Medulla oblongata (tissue), 1 donor: Measurements from ENCODE around the gene CRX.
"Not testable (repeated sequence)": the region's sequence is repeated elsewhere in the genome, so short reads cannot be mapped to it uniquely, and the experiment has no call there.

Source experiments
- DNase-seq: peaks from one replicate; pipeline ENCODE4 v3.0.0-alpha.2; 2015; ENCODE audit errors: extremely low spot score

Gene CRX

DNA sequence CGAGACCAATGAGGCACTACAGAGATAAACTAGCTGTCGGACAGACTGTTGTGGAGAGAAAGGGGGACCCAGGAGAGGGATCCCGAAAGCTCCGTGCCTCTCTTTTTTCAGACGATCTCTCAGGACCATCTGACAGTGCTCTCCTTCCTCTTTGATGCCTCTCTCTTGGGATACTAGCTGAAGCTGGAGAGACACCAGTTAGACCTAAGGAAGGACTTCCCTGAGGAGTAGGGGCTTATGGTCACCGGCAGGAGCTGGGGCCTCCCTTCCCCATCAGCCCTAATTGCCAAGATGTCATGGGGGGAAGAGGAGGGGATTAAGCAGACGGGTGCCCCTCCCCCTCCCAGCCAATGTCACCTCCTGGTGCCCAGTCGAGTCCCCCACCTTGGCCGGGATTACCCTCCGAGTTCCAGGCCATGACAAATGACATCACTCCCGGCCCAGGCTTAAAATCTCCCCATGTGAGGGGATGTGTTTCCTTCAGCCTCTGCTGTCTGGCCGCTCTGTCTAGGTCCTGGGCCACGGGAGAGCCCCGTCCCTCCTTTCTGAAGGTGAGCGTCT is at the start of gene CRX:
Gene CRX (plus strand): TSS at position 478 of the 561 bp plus-strand sequence. CDS start 12,507 bp downstream, outside the sequence.
- DNase-seq: no peak

DNA sequence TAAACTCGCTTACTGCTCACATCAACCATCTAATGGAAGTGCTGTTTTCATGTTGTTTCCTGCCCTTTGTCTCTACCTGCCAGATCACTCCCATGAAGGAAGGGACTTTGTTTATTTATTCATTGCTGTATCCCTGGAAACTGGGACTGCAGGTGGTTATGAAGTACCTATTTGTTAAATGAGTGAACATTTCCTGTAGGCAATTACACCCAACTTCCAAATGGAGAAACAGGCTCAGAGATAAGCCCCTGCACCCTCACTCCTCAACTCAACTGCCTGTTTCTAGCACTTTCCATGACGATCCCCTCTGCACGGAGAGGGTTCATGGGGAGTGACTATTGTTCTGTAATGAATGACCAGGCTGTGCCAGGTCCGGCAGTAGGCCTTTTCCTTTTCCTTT is 45.2 kb upstream of the CRX start:
- DNase-seq: peak; percentile 64

DNA sequence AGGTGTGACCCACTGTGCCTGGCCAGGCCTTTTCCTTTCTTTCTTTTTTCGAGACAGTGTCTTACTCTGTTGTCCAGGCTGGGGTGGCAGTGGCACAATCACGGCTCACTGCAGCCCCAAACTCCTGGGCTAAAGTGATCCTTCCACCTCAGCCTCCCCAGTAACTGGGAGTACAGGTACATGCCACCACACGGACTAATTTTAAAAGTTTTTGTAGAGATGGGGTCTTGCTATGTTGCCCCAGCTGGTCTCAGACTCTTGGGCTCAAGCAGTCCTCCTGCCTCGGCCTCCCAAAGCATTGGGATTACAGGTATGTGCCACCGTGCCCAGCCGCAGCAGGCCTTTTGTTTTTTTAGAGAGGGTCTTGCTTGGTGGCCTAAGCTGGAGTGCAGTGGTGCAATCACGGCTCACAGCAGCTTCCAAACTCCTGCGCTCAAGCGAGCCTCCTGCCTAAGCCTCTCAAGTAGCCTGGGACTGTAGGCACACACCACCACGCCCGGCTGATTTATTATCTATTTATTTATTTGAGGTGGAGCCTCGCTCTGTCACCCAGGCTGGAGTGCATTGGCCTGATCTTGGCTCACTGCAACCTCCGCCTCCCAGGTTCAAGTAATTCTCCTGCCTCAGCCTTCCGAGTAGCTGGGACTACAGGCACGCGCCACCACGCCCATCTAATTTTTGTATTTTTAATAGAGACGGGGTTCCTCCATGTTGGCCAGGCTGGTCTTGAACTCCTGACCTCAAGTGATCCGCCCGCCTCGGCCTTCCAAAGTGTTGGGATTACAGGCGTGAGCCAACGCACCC is 44.3 kb upstream of the CRX start:
- not testable (repeated sequence) for DNase-seq

DNA sequence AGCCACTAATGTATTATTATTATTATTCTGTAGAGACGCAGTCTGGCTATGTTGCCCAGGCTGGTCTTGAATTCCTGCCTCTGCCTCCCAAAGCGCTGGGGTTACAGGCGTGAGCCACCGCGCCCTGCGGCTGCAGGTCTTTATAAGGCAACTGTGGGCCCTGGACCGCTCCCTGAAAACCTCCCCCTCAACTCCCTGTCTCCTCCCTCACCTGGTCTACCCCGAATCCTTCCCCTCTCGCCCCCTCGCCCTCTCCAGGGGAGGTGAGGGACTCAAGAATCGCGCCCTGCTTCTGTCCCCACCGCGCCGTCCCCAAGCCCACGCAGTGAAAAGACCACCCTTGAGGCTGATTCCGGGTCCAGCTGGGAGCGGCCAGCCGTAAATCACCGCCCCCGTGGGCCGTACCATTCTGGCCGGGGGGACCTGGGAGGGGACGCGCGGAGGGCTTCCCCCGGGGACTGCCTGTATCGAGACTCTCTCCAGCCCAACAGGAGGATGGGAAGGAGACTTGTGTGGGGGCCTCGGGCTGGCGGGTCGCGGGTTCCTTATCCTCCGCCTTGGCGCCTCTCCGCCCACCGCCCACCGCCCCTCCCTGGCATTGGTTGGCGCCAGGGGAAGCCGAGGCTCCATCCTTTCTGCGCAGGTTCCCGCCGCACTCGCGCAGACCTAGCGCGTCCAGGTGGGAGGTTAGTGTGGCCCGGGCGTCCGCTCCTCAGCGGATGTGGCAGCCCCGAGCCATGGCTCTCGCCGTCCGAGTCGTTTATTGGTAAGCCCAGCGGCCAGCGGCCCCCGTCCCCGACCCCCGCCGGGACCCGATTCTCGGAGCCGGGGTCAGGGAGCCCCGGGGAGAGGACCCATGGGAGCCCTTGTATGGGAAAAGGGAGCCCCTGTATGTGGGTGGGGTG is 43.4 kb upstream of the CRX start, which contains the start of gene SELENOW:
Gene SELENOW (plus strand): TSS at position 655 of the 905 bp plus-strand sequence. CDS start 83 bp downstream, at position 738.
- DNase-seq: peak; percentile 86

DNA sequence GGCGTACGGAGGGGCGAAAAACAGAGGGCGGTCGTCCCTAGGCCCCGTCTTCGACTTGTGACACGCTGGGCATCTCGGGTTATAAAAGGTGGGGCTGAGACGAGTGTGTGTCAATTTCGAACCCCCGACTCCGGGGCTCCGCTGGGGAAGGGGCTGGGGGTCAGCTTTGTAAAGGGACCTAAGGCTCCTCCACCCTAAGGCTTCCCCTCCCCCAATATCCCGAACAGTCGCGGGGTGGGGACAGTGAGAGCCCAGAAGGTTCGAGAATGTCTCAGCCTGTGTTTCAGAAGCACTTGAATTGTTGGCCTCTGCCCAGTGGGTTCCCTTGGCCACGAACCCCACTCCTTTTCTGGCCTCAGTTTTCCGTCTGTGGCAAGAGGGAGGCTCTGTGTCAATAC is 42.8 kb upstream of the CRX start:
- DNase-seq: peak; percentile 77

- peak; percentile 40 for DNase-seq
Measured at GRCh38 chr19:47779524-47780214, 42.1 kb upstream of the CRX start.

GRCh38 chr19:47780215-47780551 is 41.6 kb upstream of the CRX start:
- no peak for DNase-seq

DNA sequence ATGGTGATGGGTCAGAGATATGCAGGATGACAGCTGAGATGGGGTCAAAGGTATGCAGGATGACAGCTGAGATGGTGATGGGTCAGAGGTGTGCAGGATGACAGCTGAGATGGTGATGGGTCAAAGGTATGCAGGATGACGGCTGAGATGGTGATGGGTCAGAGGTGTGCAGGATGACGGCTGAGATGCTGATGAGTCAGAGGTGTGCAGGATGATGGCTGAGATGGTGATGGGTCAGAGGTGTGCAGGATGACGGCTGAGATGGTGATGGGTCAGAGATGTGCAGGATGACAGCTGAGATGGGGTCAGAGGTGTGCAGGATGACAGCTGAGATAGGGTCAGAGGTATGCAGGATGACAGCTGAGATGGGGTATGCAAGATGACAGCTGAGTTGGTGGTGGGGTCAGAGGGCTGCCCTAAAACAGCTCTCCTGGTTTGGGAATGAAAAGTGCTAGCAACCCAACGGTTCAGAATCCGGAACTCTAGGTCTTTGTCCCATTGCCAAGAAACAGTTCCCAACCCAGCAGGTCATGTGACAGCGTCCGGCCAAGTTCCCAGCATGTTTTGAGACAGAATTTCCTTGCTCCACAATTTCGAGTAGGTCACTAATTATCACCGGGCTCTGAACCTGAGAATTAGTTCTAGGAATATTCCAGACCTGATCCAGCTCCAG is 40.0 kb upstream of the CRX start:
- DNase-seq: peak; percentile 89

GRCh38 chr19:47786566-47786965 is 35.2 kb upstream of the CRX start:
- DNase-seq: no peak

- not testable (repeated sequence) for DNase-seq
Measured at GRCh38 chr19:47787307-47787706, 34.4 kb upstream of the CRX start.

DNA sequence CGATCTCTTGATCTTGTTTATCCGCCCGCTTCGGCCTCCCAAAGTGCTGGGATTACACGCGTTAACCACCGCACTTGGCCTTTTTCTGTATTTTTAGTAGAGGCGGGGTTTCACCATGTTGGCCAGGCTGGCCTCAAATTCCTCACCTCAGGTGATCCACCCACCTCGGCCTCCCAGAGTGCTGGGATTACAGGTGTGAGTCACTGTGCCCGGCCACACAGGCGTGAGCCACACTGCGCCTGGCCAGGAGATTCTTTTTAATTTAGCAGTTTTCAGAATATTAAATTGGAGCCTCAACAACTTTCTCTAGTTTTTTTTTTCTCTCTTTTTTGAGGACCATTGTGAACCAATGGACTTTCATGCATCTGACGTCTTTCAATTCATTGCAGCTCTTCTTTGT is 31.9 kb upstream of the CRX start:
- not testable (repeated sequence) for DNase-seq

DNA sequence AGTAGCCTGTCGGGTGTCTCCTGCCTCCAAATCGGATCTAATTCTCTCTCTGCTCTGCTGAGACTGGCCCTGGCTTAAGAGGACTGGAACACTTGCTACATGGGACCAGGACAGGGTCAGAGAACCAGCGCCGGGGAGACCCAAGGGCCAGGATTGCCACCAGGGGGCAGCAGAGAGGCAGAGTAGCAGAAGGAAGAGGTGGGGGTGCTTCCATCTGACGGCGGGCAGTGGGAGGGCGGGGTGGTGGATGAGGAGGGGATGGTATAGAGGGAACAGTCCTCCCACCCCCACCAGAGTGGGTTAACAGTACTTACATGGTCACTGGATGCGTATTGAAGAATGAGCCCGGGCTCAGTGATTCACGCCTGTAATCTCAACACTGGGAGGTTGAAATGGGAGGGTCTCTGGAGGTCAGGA is 31.3 kb upstream of the CRX start:
- peak; percentile 72 for DNase-seq

DNA sequence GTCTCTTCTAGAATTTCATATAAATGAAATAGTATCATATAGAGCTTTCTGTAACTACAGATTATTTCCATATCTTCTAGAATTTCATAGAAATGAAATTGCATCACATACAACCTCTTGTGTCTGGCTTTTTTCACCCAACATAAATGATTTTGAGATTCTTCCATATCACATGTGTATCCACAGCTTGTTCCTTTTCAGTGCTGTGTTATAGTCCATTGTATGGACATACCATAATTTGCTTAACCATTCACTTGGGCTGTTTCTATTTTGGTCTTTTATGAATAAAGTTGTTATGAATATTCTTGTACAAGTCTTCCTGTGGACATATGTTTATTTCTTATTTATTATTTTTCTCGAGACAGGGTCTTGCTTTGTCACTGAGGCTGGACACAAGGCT is 29.1 kb upstream of the CRX start:
- no peak for DNase-seq

- DNase-seq: no peak
Measured at GRCh38 chr19:47794526-47794925, 27.2 kb upstream of the CRX start.

DNA sequence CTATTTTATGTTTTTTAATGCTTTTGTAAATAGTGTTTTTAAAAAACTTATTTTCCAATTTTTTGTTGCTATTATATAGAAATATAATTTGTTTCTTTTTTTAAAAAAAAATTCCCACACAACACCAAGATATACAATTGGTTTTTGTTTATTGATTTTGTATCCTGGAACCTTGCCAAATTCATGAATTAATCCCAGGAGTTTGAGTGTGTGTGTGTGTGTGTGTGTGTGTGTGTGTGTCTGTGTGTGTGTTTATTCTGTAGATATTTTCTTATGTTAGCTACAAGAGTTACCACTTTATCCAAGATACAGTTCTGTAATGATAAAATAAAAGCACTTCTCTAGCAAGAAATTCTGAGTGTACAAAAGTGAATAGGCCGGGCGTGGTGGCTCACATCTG is 25.0 kb upstream of the CRX start:
- DNase-seq: no peak

DNA sequence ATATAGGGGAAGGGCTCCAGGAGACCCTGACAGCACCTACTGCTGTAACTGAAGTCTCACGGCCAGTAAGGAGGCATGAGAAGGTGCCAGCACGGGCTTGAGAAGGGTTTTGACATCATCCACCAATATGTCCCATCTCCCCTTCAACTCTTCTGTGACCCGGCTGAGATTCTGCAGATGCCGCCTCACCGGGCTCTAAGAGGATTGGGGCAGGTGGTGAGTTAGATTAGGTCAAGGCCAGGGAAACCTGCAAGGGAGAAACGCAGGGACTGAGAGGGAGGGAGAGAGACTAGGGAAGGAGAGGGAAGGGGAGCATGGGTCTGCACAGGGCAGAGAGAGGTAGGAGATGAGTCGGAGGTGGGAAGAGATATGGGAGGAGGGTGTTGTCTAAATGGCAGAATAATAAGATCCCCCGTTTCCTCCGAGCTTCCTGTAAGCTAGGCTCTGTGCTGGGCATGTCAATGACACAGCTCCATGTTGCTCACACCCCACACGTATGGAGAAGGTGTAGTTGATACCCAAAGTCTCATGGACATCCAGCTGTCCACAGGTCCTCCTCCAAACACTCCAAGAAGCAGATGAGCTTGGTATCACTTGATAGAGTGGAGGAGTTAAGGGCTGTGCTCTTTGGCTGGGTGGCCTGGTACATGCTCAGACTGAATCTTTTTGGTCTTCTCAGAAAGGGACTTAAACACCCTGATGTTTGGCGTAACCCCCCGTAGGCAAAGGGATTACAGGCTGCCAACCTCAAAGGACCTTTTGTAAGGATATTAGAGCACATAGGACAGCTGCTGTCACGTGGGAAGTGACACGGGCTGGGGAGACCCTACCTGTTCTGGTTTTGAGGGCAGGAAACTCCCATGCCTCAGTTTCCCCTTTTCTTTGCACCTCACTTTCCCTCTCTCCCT is 23.5 kb upstream of the CRX start:
- no peak for DNase-seq

DNA sequence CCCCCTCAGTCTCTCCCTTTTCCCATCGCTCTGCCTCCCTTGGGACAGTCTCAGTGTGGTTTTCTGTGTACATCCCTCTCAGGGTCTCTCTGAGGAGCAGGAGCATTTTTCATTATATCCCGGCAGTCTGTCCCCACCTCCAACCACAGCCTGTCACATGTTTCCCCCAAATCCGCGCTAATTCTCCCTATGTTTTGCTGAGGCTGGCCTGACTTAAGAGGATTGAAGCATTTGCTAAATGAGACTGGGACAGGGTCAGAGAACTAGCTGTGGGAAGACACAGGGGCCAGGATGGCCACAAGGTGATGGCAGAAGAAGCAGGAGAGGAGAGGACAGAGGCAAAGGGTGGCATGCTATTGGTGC is 22.9 kb upstream of the CRX start:
- DNase-seq: no peak

DNA sequence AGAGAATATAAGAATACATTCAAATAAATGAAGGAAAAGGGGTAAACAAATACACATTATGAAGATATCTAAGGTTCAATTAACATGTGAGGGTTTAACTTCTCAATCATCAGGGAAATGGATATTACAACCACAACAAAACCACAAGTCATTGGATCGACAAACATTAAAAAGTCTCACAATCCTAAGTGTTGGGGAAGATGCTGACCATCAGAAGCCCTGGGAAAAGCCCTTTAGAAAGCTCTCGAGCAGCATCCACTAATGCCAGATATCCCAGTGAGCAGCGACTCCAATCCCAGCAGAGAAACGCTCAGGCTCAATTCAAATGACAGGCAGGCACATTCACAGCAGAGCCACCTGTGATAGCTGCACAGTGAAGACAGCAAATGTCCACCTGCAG is 20.5 kb upstream of the CRX start:
- no peak for DNase-seq

DNA sequence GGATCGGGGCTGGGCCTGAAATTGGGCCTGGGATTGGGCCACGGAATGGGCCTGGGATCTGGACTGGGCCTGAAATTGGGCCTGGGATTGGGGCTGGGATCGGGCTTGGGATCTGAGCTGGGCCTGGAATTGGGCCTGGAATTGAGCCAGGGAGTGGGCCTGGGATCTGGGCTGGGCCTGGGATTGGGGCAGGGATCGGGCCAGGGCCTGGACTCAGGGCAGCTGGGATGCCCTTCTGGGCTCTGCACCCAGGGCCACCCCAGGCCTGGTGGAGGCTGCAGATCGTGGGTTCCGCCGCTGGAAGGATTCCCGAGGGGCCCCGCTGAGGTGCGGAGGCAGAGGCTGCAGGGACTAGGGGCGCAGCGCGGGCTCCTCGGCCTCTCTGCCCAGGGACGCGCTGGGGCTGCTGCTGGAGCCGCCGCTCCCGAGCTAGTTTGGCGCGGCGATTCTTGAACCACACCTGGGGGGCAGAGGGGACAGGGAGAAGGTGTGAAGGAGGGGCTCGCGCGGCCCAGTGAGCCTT is 19.2 kb upstream of the CRX start:
- DNase-seq: no peak

DNA sequence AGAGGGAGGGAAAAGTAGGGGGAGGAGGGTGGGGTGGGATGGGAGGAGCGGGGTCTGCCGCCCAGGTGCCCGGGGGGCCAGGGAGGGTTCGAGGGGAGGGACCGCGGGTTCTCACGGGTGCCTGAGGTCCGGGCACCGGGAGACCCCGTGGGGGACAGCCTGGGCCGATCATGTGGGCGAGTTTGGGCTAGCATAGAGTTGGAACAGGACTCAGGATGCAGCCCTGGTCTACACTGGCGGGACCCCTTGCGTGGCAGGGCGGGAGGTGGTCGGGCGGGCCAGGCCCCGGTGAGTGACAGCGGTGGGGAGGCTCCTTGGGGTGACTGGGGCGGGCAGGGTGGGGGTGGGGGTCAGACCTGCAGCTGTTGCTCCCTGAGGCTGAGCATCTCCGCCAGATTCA is 18.6 kb upstream of the CRX start:
- DNase-seq: not testable (repeated sequence)
